H54 (cell line): ENCODE results near the gene LMF1.

Experiments
- DNase-seq: peaks from one replicate; pipeline ENCODE4 v3.0.0; 2011; ENCODE audit warnings: low spot score, mixed read lengths; ENCODE audit not compliant: insufficient read length
- FAIRE-seq: peaks from 3 replicates; lab custom pipeline; 2011; peaks lifted over from hg19 to GRCh38; lab: Jason Lieb, UNC
- POLR2A ChIP-seq: IDR thresholded peaks from 2 replicates; pipeline ENCODE4 v1.6.1; 2011; ENCODE audit warnings: low read depth, mild to moderate bottlenecking, low read length

Gene LMF1

GRCh38 chr16:1009358-1010150, 38.8 kb upstream of the LMF1 start:
- no peak for TF ChIP-seq POLR2A
- no peak for DNase-seq

GRCh38 chr16:1008085-1008484, 37.3 kb upstream of the LMF1 start:
- no peak for FAIRE-seq
- TF ChIP-seq POLR2A, result no peak
- DNase-seq, result no peak

More at GRCh38 chr16:1009358-1010150, 38.8 kb upstream of the LMF1 start:
- FAIRE-seq, result no peak

- no peak for FAIRE-seq
- no peak for TF ChIP-seq POLR2A
- DNase-seq, result peak; percentile 57
These were observed 36.6 kb upstream of the LMF1 start for GRCh38 chr16:1007284-1007850.

- DNase-seq (no peak), FAIRE-seq (no peak)
These were observed 36.0 kb upstream of the LMF1 start for GRCh38 chr16:1006781-1007180.

GRCh38 chr16:1005286-1005685, 34.5 kb upstream of the LMF1 start:
- no peak for TF ChIP-seq POLR2A
- FAIRE-seq (no peak), DNase-seq (no peak)

More at GRCh38 chr16:1006781-1007180, 36.0 kb upstream of the LMF1 start:
- no peak for TF ChIP-seq POLR2A

GRCh38 chr16:1003391-1004347, 32.9 kb upstream of the LMF1 start:
- no peak for FAIRE-seq
- no peak for TF ChIP-seq POLR2A
- DNase-seq, result peak; percentile 71

GRCh38 chr16:1002399-1003166, 31.8 kb upstream of the LMF1 start:
- FAIRE-seq (peak; percentile 96), DNase-seq (peak; percentile 98)
- TF ChIP-seq POLR2A, result no peak

- FAIRE-seq (no peak), DNase-seq (no peak)
- TF ChIP-seq POLR2A, result no peak
These were observed 30.3 kb upstream of the LMF1 start for GRCh38 chr16:1001096-1001495.

- FAIRE-seq, result no peak
- DNase-seq, result no peak
- no peak for TF ChIP-seq POLR2A
These were observed 29.8 kb upstream of the LMF1 start for GRCh38 chr16:1000608-1001007.

GRCh38 chr16:999677-1000076, 28.9 kb upstream of the LMF1 start:
- no peak for FAIRE-seq
- no peak for TF ChIP-seq POLR2A
- DNase-seq, result no peak

- FAIRE-seq (no peak), DNase-seq (no peak)
- TF ChIP-seq POLR2A, result no peak
These were observed 27.8 kb upstream of the LMF1 start for GRCh38 chr16:998615-999014.

GRCh38 chr16:998211-998610, 27.4 kb upstream of the LMF1 start:
- DNase-seq (no peak), FAIRE-seq (no peak)
- no peak for TF ChIP-seq POLR2A

- no peak for FAIRE-seq
- DNase-seq, result no peak
- no peak for TF ChIP-seq POLR2A
These were observed 26.8 kb upstream of the LMF1 start for GRCh38 chr16:997440-998051.
